Loucy (cell line): ENCODE data around the gene POLR2L.

ENCODE experiments used
- H2AFZ ChIP-seq: fragments of 200-600 bp; sonication (generic); 2 replicates; pipeline ENCODE4 v1.6.0; 2016; ENCODE audit warnings: antibody characterized with exemption, mild to moderate bottlenecking, low read length, moderate library complexity
- H3F3A ChIP-seq: fragments of 200-600 bp; 2 replicates; pipeline ENCODE4 v1.6.0; 2016; ENCODE audit warnings: antibody characterized with exemption, low read depth, mild to moderate bottlenecking
- H3K27me3 ChIP-seq: fragments of 200-600 bp; sonication (generic); 2 replicates; pipeline ENCODE4 v1.6.1; 2014; ENCODE audit warnings: low read length, mild to moderate bottlenecking; ENCODE audit not compliant: insufficient read depth, poor library complexity, severe bottlenecking
- H3K36me3 ChIP-seq: fragments of 200-600 bp; sonication (generic); 2 replicates; pipeline ENCODE4 v1.6.1; 2016; ENCODE audit warnings: low read length; ENCODE audit not compliant: insufficient read depth
- H3K4me1 ChIP-seq: fragments of 200-600 bp; sonication (generic); 2 replicates; pipeline ENCODE4 v1.5.1; 2014; ENCODE audit warnings: low read length, mild to moderate bottlenecking; ENCODE audit not compliant: insufficient read depth, poor library complexity, severe bottlenecking
- H3K4me2 ChIP-seq: fragments of 200-600 bp; sonication (generic); 2 replicates; pipeline ENCODE4 v1.6.0; 2014; ENCODE audit warnings: antibody characterized with exemption, low read length, low read depth, mild to moderate bottlenecking; ENCODE audit not compliant: poor library complexity, severe bottlenecking
- H3K4me3 ChIP-seq: fragments of 200-600 bp; sonication (generic); 2 replicates; pipeline ENCODE4 v1.5.1; 2014; ENCODE audit warnings: low read length, mild to moderate bottlenecking, mixed read lengths; ENCODE audit not compliant: poor library complexity, severe bottlenecking
- H3K79me2 ChIP-seq: fragments of 200-600 bp; sonication (generic); 2 replicates; pipeline ENCODE4 v1.6.1; 2014; ENCODE audit warnings: low read length; ENCODE audit not compliant: insufficient read depth
- H3K9ac ChIP-seq: fragments of 200-600 bp; sonication (generic); 2 replicates; pipeline ENCODE4 v1.6.0; 2014; ENCODE audit warnings: mild to moderate bottlenecking, low read depth, low read length, moderate library complexity; ENCODE audit not compliant: poor library complexity, severe bottlenecking
- H3K9me2 ChIP-seq: fragments of 200-600 bp; sonication (generic); replicated peaks from 2 replicates; pipeline ENCODE4 v1.6.1; 2016; ENCODE audit warnings: low read depth, low read length, mixed read lengths
- H3K9me3 ChIP-seq: fragments of 200-600 bp; sonication (generic); 2 replicates; pipeline ENCODE4 v1.6.1; 2014; ENCODE audit warnings: mild to moderate bottlenecking, antibody characterized with exemption, low read length, low read depth; ENCODE audit not compliant: insufficient read depth
- H4K20me1 ChIP-seq: fragments of 200-600 bp; sonication (generic); 2 replicates; pipeline ENCODE4 v1.6.0; 2014; ENCODE audit warnings: antibody characterized with exemption, low read length, mild to moderate bottlenecking; ENCODE audit not compliant: insufficient read depth, poor library complexity, severe bottlenecking
- CTCF ChIP-seq: fragments of 200-600 bp; sonication (generic); conservative IDR thresholded peaks from 2 replicates; pipeline ENCODE4 v1.5.1; 2014; ENCODE audit warnings: mild to moderate bottlenecking, antibody characterized with exemption, low read length
- EZH2phosphoT487 ChIP-seq: fragments of 200-600 bp; IDR thresholded peaks from 2 replicates; pipeline ENCODE4 v1.6.1; 2018; ENCODE audit warnings: antibody characterized with exemption, mild to moderate bottlenecking, moderate library complexity, borderline replicate concordance

POLR2L gene

GRCh38 chr11:849951-850774 lies 7.8 kb upstream of the POLR2L start:
- Histone ChIP-seq H3K27me3 (no peaks in the 10 kb centered on the region), H2AFZ (no peak overlapping the region), H3K9ac (no peak overlapping the region), H4K20me1 (no peaks in the 10 kb centered on the region), H3K4me1 (peaks cover 17% of the 10 kb centered on the region), H3K9me3 (no peaks in the 10 kb centered on the region), H3F3A (no peaks in the 10 kb centered on the region), H3K4me3 (no peak overlapping the region), H3K79me2 (no peaks in the 10 kb centered on the region), H3K4me2 (no peak overlapping the region), H3K9me2 (no peaks in the 10 kb centered on the region), H3K36me3 (no peaks in the 10 kb centered on the region)
- no peak for TF ChIP-seq CTCF
- no peak for TF ChIP-seq EZH2phosphoT487

GRCh38 chr11:849104-849824 lies 6.9 kb upstream of the POLR2L start:
- Histone ChIP-seq H3K9me2 (no peaks in the 10 kb centered on the region), H2AFZ (no peak overlapping the region), H3K4me1 (peaks cover 24% of the 10 kb centered on the region), H3K9me3 (no peaks in the 10 kb centered on the region), H3K4me2 (no peak overlapping the region), H3K4me3 (no peak overlapping the region), H3K9ac (no peak overlapping the region), H4K20me1 (no peaks in the 10 kb centered on the region), H3K27me3 (no peaks in the 10 kb centered on the region), H3K79me2 (no peaks in the 10 kb centered on the region), H3K36me3 (no peaks in the 10 kb centered on the region), H3F3A (no peaks in the 10 kb centered on the region)
- TF ChIP-seq CTCF (no peak), EZH2phosphoT487 (no peak)

GRCh38 chr11:848380-848931 lies 6.1 kb upstream of the POLR2L start:
- H4K20me1 ChIP-seq, result no peaks in the 10 kb centered on the region
- no peaks in the 10 kb centered on the region for H3K36me3 ChIP-seq
- peaks cover 32% of the 10 kb centered on the region for H3K4me1 ChIP-seq
- no peak overlapping the region for H3K9ac ChIP-seq
- peak overlapping the region; percentile 2 for H3K4me2 ChIP-seq
- H3K9me2 ChIP-seq, result no peaks in the 10 kb centered on the region
- no peaks in the 10 kb centered on the region for H3K27me3 ChIP-seq
- H2AFZ ChIP-seq, result no peak overlapping the region
- TF ChIP-seq CTCF (peak; percentile 80), EZH2phosphoT487 (no peak)
- peaks cover under 1% of the 10 kb centered on the region; the same call in 1 of the 2 replicates for H3K79me2 ChIP-seq
- no peaks in the 10 kb centered on the region for H3F3A ChIP-seq
- no peak overlapping the region for H3K4me3 ChIP-seq
- H3K9me3 ChIP-seq, result no peaks in the 10 kb centered on the region
